GM19023 (cell line): ENCODE data around the gene LRRC14B.
"Not testable (repeated sequence)": the region's sequence is repeated elsewhere in the genome, so short reads cannot be mapped to it uniquely, and the experiment has no call there.

Experiments
- ATAC-seq: cut with Tn5 transposase; IDR thresholded peaks from one replicate; pipeline ENCODE4 v1.9.1; 2021; ENCODE audit warnings: mild to moderate bottlenecking, moderate library complexity; ENCODE audit not compliant: unreplicated experiment

Gene LRRC14B

GRCh38 chr5:233426-233825 is 42.1 kb downstream of the LRRC14B start:
- not testable (repeated sequence) for ATAC-seq

- ATAC-seq: no peak
These were observed 43.2 kb downstream of the LRRC14B start for GRCh38 chr5:234450-234849.

GRCh38 chr5:235527-235926 is 44.2 kb downstream of the LRRC14B start:
- ATAC-seq: not testable (repeated sequence)

- ATAC-seq: not testable (repeated sequence)
These were observed 46.6 kb downstream of the LRRC14B start for GRCh38 chr5:237931-238330.

- ATAC-seq: not testable (repeated sequence)
These were observed 49.3 kb downstream of the LRRC14B start for GRCh38 chr5:240550-240949.

- not testable (repeated sequence) for ATAC-seq
These were observed 49.9 kb downstream of the LRRC14B start for GRCh38 chr5:241045-241669.

- ATAC-seq: not testable (repeated sequence)
These were observed 52.5 kb downstream of the LRRC14B start for GRCh38 chr5:243683-244367.

GRCh38 chr5:245717-246116 is 54.4 kb downstream of the LRRC14B start:
- ATAC-seq: not testable (repeated sequence)
